DND-41 (cell line): ENCODE measurements around the gene KANSL1L.

ENCODE experiments used
- EZH2 ChIP-seq: IDR thresholded peaks from 3 replicates; pipeline ENCODE4 v1.6.1; 2012; ENCODE audit warnings: borderline replicate concordance, low read depth, mild to moderate bottlenecking, moderate library complexity, low read length, inconsistent platforms; ENCODE audit not compliant: severe bottlenecking
- TF ChIP-seq, protein P1 (sequence below): IDR thresholded peaks from 2 replicates; pipeline ENCODE4 v1.5.1; 2012; ENCODE audit warnings: borderline replicate concordance, low read length, moderate library complexity, mild to moderate bottlenecking; ENCODE audit not compliant: poor library complexity, severe bottlenecking; ENCODE audit errors: extremely low read depth

DNA sequence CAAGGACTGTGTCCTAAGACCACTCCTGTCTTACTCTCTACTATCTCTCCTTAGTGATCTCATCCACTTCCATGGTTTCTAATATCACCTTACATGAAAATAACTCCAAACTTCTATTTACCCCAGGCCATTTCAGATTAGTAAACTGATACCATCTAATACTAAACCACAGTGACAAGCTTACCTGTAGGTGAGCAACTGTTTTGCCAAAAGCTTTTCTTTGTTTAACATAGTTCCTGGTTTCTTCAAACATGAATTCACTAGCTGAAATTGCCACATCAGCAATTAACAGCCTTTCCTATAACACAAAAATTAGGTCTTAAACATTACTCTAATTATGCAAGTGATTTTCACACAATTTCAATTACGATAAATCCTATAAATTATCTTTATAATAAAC is 31.9 kb upstream of the KANSL1L start:
- no peak for TF ChIP-seq EZH2
- TF ChIP-seq, protein P1, sequence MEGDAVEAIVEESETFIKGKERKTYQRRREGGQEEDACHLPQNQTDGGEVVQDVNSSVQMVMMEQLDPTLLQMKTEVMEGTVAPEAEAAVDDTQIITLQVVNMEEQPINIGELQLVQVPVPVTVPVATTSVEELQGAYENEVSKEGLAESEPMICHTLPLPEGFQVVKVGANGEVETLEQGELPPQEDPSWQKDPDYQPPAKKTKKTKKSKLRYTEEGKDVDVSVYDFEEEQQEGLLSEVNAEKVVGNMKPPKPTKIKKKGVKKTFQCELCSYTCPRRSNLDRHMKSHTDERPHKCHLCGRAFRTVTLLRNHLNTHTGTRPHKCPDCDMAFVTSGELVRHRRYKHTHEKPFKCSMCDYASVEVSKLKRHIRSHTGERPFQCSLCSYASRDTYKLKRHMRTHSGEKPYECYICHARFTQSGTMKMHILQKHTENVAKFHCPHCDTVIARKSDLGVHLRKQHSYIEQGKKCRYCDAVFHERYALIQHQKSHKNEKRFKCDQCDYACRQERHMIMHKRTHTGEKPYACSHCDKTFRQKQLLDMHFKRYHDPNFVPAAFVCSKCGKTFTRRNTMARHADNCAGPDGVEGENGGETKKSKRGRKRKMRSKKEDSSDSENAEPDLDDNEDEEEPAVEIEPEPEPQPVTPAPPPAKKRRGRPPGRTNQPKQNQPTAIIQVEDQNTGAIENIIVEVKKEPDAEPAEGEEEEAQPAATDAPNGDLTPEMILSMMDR: no peak
